Upper lobe of left lung (tissue), 4 donors: ENCODE measurements around the gene BCOR.

Experiments used
- CTCF ChIP-seq, 6 experiments: fragments of 450-650 bp in 4 of 6; fragments of 200-600 bp in 2 of 6; sonication (generic) in 2 of 6; IDR thresholded peaks; one replicate each; pipeline ENCODE4 v1.5.1; 2016 to 2019; ENCODE audit warnings: antibody characterized with exemption in 6 of 6
- POLR2A ChIP-seq, 4 donors: fragments of 450-650 bp; IDR thresholded peaks; one replicate each; pipeline ENCODE4 v1.5.1; 2016 to 2017; ENCODE audit warnings: antibody characterized with exemption in 4 of 4, mild to moderate bottlenecking in 2 of 4

GRCh38 chrX:40091691-40092421 is 5.9 kb downstream of the BCOR start:
- TF ChIP-seq CTCF (IDR thresholded peaks at IDR 0.05) (no peak), POLR2A (IDR thresholded peaks at IDR 0.05) (no peak)
